Activated B cell treated with CpG ODN at 0.5 μM for 24 hours (primary cell): ENCODE results near the gene KLHL22. TPM values are rescaled to one million over a fixed set of nuclear protein-coding genes. Genes with fewer than 3 reads are reported as not detected.
A peak's percentile ranks its signal among the peaks of the same experiment; 100 is the strongest.

ENCODE experiments used
- ATAC-seq: fragments of 200-7000 bp; cut with Tn5 transposase; one replicate; pipeline ENCODE4 v1.10.0; 2021; ENCODE audit warnings: low read depth, mild to moderate bottlenecking, moderate library complexity
- CTCF ChIA-PET: fragments of 350-600 bp; sonication (Branson Sonifier 250); formaldehyde crosslinking; loops from one replicate; lab custom pipeline; 2021; ENCODE audit warnings: antibody characterized with exemption; lab: Charles Lee
- POLR2A ChIA-PET: fragments of 350-600 bp; sonication (Branson Sonifier 250); formaldehyde crosslinking; loops from one replicate; lab custom pipeline; 2021; ENCODE audit warnings: antibody characterized with exemption; lab: Charles Lee
- DNase-seq: peaks from one replicate; pipeline ENCODE4 v3.0.0; 2022
- H3K27ac Mint-ChIP-seq: one replicate; pipeline ENCODE4 v1.8.0; 2020; ENCODE audit warnings: mixed read lengths
- H3K27me3 Mint-ChIP-seq: one replicate; pipeline ENCODE4 v1.8.0; 2021; ENCODE audit warnings: mixed read lengths
- H3K36me3 Mint-ChIP-seq: one replicate; pipeline ENCODE4 v1.8.0; 2021; ENCODE audit warnings: low read depth, mixed read lengths
- H3K4me1 Mint-ChIP-seq: one replicate; pipeline ENCODE4 v1.8.0; 2021; ENCODE audit warnings: mixed read lengths
- H3K4me3 Mint-ChIP-seq: one replicate; pipeline ENCODE4 v1.8.0; 2020; ENCODE audit warnings: mild to moderate bottlenecking, mixed read lengths
- H3K9me3 Mint-ChIP-seq: one replicate; pipeline ENCODE4 v1.8.0; 2020; ENCODE audit warnings: mixed read lengths
- CTCF ChIP-seq: fragments of 200-600 bp; IDR thresholded peaks from one replicate; pipeline ENCODE4 v1.8.0; 2022; ENCODE audit warnings: antibody characterized with exemption, mild to moderate bottlenecking
- intact Hi-C: fragments of 100-400 bp; cut with micrococcal nuclease; formaldehyde crosslinking; loops from one replicate; pipeline ENCODE4 v1.15.1; 2024
- total RNA-seq: library from RNA; stranded (reverse); gene quantifications from 2 replicates; pipeline ENCODE4 v1.2.3, GENCODE V29; 2022

KLHL22 gene
- total RNA-seq, 1 donor from 2014 or later, result 26.1 TPM

- peak overlapping the region; percentile 82 for H3K4me3 Mint-ChIP-seq
- TF ChIP-seq CTCF, result no peak
- ChIA-PET CTCF (no interaction called here), POLR2A (no interaction called here)
- peaks cover 24% of the 10 kb centered on the region for H3K4me1 Mint-ChIP-seq
- no peak overlapping the region for H3K27ac Mint-ChIP-seq
- DNase-seq, result no peak
- intact Hi-C loops, result no loop called here
- peaks cover 48% of the 10 kb centered on the region for H3K27me3 Mint-ChIP-seq
- no peak for ATAC-seq
- peaks cover 3% of the 10 kb centered on the region for H3K36me3 Mint-ChIP-seq
- H3K9me3 Mint-ChIP-seq, result no peaks in the 10 kb centered on the region
These were observed 58.6 kb downstream of the KLHL22 start for GRCh38 chr22:20436768-20437612.

GRCh38 chr22:20436307-20436767 is 59.3 kb downstream of the KLHL22 start:
- DNase-seq (no peak), ATAC-seq (no peak)
- Mint-ChIP-seq H3K9me3 (no peaks in the 10 kb centered on the region), H3K4me3 (peak overlapping the region; percentile 82), H3K27ac (no peak overlapping the region), H3K27me3 (peaks cover 50% of the 10 kb centered on the region), H3K4me1 (peaks cover 28% of the 10 kb centered on the region), H3K36me3 (no peaks in the 10 kb centered on the region)
- intact Hi-C loops, result no loop called here
- no peak for TF ChIP-seq CTCF
- ChIA-PET CTCF (no interaction called here), POLR2A (no interaction called here)

- Mint-ChIP-seq H3K4me1 (peaks cover 31% of the 10 kb centered on the region), H3K4me3 (peak overlapping the region; percentile 32), H3K27ac (no peak overlapping the region), H3K9me3 (no peaks in the 10 kb centered on the region), H3K36me3 (no peaks in the 10 kb centered on the region), H3K27me3 (peaks cover 52% of the 10 kb centered on the region)
- intact Hi-C loops, result no loop called here
- no peak for DNase-seq
- TF ChIP-seq CTCF, result no peak
- no peak for ATAC-seq
- ChIA-PET POLR2A (no interaction called here), CTCF (no interaction called here)
These were observed 59.9 kb downstream of the KLHL22 start for GRCh38 chr22:20435436-20436306.

GRCh38 chr22:20434773-20435172 is 60.8 kb downstream of the KLHL22 start:
- Mint-ChIP-seq H3K27me3 (peaks cover 52% of the 10 kb centered on the region), H3K4me3 (no peak overlapping the region), H3K9me3 (no peaks in the 10 kb centered on the region), H3K4me1 (peaks cover 37% of the 10 kb centered on the region), H3K36me3 (no peaks in the 10 kb centered on the region), H3K27ac (no peak overlapping the region)
- TF ChIP-seq CTCF, result no peak
- ATAC-seq (no peak), DNase-seq (no peak)
- ChIA-PET CTCF (interaction anchor here (1.6 kb wide), 1 partner anchor 22 kb away, joined by 4 read pairs; no protein-coding TSS in a partner anchor), POLR2A (no interaction called here)
- intact Hi-C loops, result no loop called here

GRCh38 chr22:20434264-20434751 is 61.3 kb downstream of the KLHL22 start:
- no peak for DNase-seq
- ChIA-PET CTCF (interaction anchor here (1.6 kb wide), 1 partner anchor 22 kb away, joined by 4 read pairs; no protein-coding TSS in a partner anchor), POLR2A (no interaction called here)
- Mint-ChIP-seq H3K27ac (no peak overlapping the region), H3K9me3 (no peaks in the 10 kb centered on the region), H3K27me3 (peaks cover 49% of the 10 kb centered on the region), H3K4me1 (peaks cover 40% of the 10 kb centered on the region), H3K4me3 (no peak overlapping the region), H3K36me3 (no peaks in the 10 kb centered on the region)
- ATAC-seq, result no peak
- TF ChIP-seq CTCF, result no peak
- intact Hi-C loops, result no loop called here
